Glutamatergic neuron (in vitro differentiated cells): ENCODE measurements around the gene NRGN. TPM values are rescaled to one million over a fixed set of nuclear protein-coding genes. Genes with fewer than 3 reads are reported as not detected.

ENCODE experiments used
- DNase-seq: peaks from one replicate; pipeline ENCODE4 v3.0.0; 2022
- H3K27ac Mint-ChIP-seq: one replicate; pipeline ENCODE4 v1.8.0; 2020; ENCODE audit warnings: mild to moderate bottlenecking, mixed read lengths, inconsistent platforms; ENCODE audit not compliant: unreplicated experiment
- H3K27me3 Mint-ChIP-seq: one replicate; pipeline ENCODE4 v1.8.0; 2020; ENCODE audit warnings: mild to moderate bottlenecking, moderate library complexity, mixed read lengths, inconsistent platforms; ENCODE audit not compliant: unreplicated experiment
- H3K36me3 Mint-ChIP-seq: one replicate; pipeline ENCODE4 v1.8.0; 2020; ENCODE audit warnings: mild to moderate bottlenecking, mixed read lengths, inconsistent platforms; ENCODE audit not compliant: unreplicated experiment
- H3K4me1 Mint-ChIP-seq: one replicate; pipeline ENCODE4 v1.8.0; 2020; ENCODE audit warnings: mild to moderate bottlenecking, low read depth, mixed read lengths, inconsistent platforms; ENCODE audit not compliant: unreplicated experiment
- H3K4me3 Mint-ChIP-seq: one replicate; pipeline ENCODE4 v1.8.0; 2020; ENCODE audit warnings: mild to moderate bottlenecking, mixed read lengths, inconsistent platforms; ENCODE audit not compliant: unreplicated experiment
- H3K9me3 Mint-ChIP-seq: one replicate; pipeline ENCODE4 v1.8.0; 2020; ENCODE audit warnings: mild to moderate bottlenecking, moderate library complexity, mixed read lengths, inconsistent platforms; ENCODE audit not compliant: unreplicated experiment
- CTCF ChIP-seq: fragments of 200-600 bp; sonication (generic); IDR thresholded peaks from one replicate; pipeline ENCODE4 v1.5.0; 2021; ENCODE audit not compliant: partially characterized antibody, unreplicated experiment
- total RNA-seq: library from RNA; stranded (reverse); fragmentation: NEBNext Ultra II Directional; extraction: Animal tissue kit (Norgen Biotek cat#: 25700); gene quantifications from one replicate; pipeline ENCODE4 v1.2.1, GENCODE V29; 2021; ENCODE audit not compliant: unreplicated experiment

The NRGN gene
- total RNA-seq, 1 donor from 2014 or later: 28.9 TPM

GRCh38 chr11:124796312-124796711, 56.6 kb downstream of the NRGN start:
- Mint-ChIP-seq H3K27ac (no peak overlapping the region), H3K9me3 (no peaks in the 10 kb centered on the region), H3K27me3 (peaks cover 3% of the 10 kb centered on the region), H3K4me3 (no peak overlapping the region), H3K36me3 (no peaks in the 10 kb centered on the region), H3K4me1 (peaks cover 11% of the 10 kb centered on the region)
- no peak for DNase-seq
- TF ChIP-seq CTCF: no peak

Other genes with a start within 250 kb of the NRGN start
- gene OR8B12, start 196.3 kb upstream of the NRGN start, total RNA-seq: not detected
- gene OR8A1, start 169.9 kb upstream of the NRGN start, total RNA-seq: not detected
- gene PANX3, start 128.5 kb upstream of the NRGN start, total RNA-seq: not detected
- gene TBRG1, start 117.1 kb upstream of the NRGN start, total RNA-seq: 35.3 TPM
- 4.5 TPM for gene SIAE, start 66.2 kb upstream of the NRGN start, total RNA-seq
- gene SPA17, start 66.0 kb upstream of the NRGN start, total RNA-seq: 4.6 TPM
- gene VSIG2, start 12.3 kb downstream of the NRGN start, total RNA-seq: not detected
- 0.54 TPM for gene ESAM, start 22.3 kb downstream of the NRGN start, total RNA-seq
- gene MSANTD2, start 60.5 kb downstream of the NRGN start, total RNA-seq: 22.8 TPM
- 5.9 TPM for gene ROBO3, start 125.5 kb downstream of the NRGN start, total RNA-seq
- not detected for gene ROBO4, start 157.9 kb downstream of the NRGN start, total RNA-seq
- gene HEPN1, start 179.3 kb downstream of the NRGN start, total RNA-seq: not detected
- gene HEPACAM, start 196.1 kb downstream of the NRGN start, total RNA-seq: not detected
- 2.8 TPM for gene CCDC15, start 214.3 kb downstream of the NRGN start, total RNA-seq